HFFc6 (cell line): ENCODE results near the gene SCN4A. TPM values are rescaled to one million over a fixed set of nuclear protein-coding genes. Genes with fewer than 3 reads are reported as not detected.

Experiments used
- DNase-seq: peaks from one replicate; pipeline ENCODE4 v3.0.0-alpha.2; 2018
- H3K27ac Mint-ChIP-seq: 2 replicates; pipeline ENCODE4 v1.8.0; 2020; ENCODE audit warnings: mild to moderate bottlenecking, mixed read lengths
- H3K27me3 Mint-ChIP-seq: 2 replicates; pipeline ENCODE4 v1.8.0; 2021; ENCODE audit warnings: mild to moderate bottlenecking, moderate library complexity, mixed read lengths; ENCODE audit not compliant: insufficient read depth
- H3K36me3 Mint-ChIP-seq: 2 replicates; pipeline ENCODE4 v1.8.0; 2021; ENCODE audit warnings: low read depth, mixed read lengths
- H3K4me1 Mint-ChIP-seq: 2 replicates; pipeline ENCODE4 v1.8.0; 2020; ENCODE audit warnings: low read depth, mixed read lengths
- H3K4me3 Mint-ChIP-seq: 2 replicates; pipeline ENCODE4 v1.8.0; 2020; ENCODE audit warnings: mild to moderate bottlenecking, moderate library complexity, mixed read lengths
- H3K9me3 Mint-ChIP-seq: 2 replicates; pipeline ENCODE4 v1.8.0; 2020; ENCODE audit warnings: mild to moderate bottlenecking, mixed read lengths
- CTCF ChIP-seq: fragments of 200-600 bp; sonication (generic); IDR thresholded peaks from 2 replicates; pipeline ENCODE4 v1.5.0; 2021; ENCODE audit warnings: antibody characterized with exemption, mild to moderate bottlenecking
- total RNA-seq, 6 experiments: library from RNA; stranded (reverse); fragmentation: NEBNext Ultra II Directional; extraction: Animal tissue kit (Norgen Biotek cat#: 25700); gene quantifications; 2 replicates in 1 of 6; 3 replicates in 5 of 6; pipeline ENCODE4 v1.2.3, GENCODE V29; 2021

SCN4A gene
- total RNA-seq, 6 experiments from 2014 or later, result not detected

- Mint-ChIP-seq H3K4me1 (peaks cover 17% of the 10 kb centered on the region), H3K4me3 (no peak overlapping the region), H3K27me3 (peaks cover 3% of the 10 kb centered on the region), H3K27ac (no peak overlapping the region), H3K9me3 (no peaks in the 10 kb centered on the region), H3K36me3 (no peaks in the 10 kb centered on the region)
- no peak for TF ChIP-seq CTCF
- DNase-seq, result no peak
These were observed 12.7 kb downstream of the SCN4A start for GRCh38 chr17:63960006-63960405.

GRCh38 chr17:63956296-63956920 is 16.3 kb downstream of the SCN4A start:
- no peak for TF ChIP-seq CTCF
- Mint-ChIP-seq H3K4me3 (no peak overlapping the region), H3K27me3 (peaks cover 12% of the 10 kb centered on the region), H3K36me3 (no peaks in the 10 kb centered on the region), H3K9me3 (no peaks in the 10 kb centered on the region), H3K27ac (no peak overlapping the region; the same call in 1 of the 2 replicates), H3K4me1 (peaks cover 17% of the 10 kb centered on the region)
- DNase-seq, result peak; percentile 59

GRCh38 chr17:63955791-63956190 is 16.9 kb downstream of the SCN4A start:
- Mint-ChIP-seq H3K36me3 (no peaks in the 10 kb centered on the region), H3K4me3 (no peak overlapping the region), H3K27ac (no peak overlapping the region), H3K9me3 (no peaks in the 10 kb centered on the region), H3K4me1 (peaks cover 17% of the 10 kb centered on the region), H3K27me3 (peaks cover 12% of the 10 kb centered on the region)
- TF ChIP-seq CTCF, result no peak
- no peak for DNase-seq

- no peak for TF ChIP-seq CTCF
- H3K36me3 Mint-ChIP-seq, result no peaks in the 10 kb centered on the region
These were observed 17.5 kb downstream of the SCN4A start for GRCh38 chr17:63955232-63955631.

GRCh38 chr17:63954402-63955063 is 18.2 kb downstream of the SCN4A start:
- peaks cover 12% of the 10 kb centered on the region for H3K27me3 Mint-ChIP-seq
- H3K4me1 Mint-ChIP-seq, result peaks cover 17% of the 10 kb centered on the region

More at GRCh38 chr17:63955232-63955631, 17.5 kb downstream of the SCN4A start:
- H3K9me3 Mint-ChIP-seq, result no peaks in the 10 kb centered on the region
- no peak overlapping the region for H3K4me3 Mint-ChIP-seq
- H3K27me3 Mint-ChIP-seq, result peaks cover 12% of the 10 kb centered on the region
- peaks cover 17% of the 10 kb centered on the region for H3K4me1 Mint-ChIP-seq
- H3K27ac Mint-ChIP-seq, result no peak overlapping the region
- no peak for DNase-seq

More at GRCh38 chr17:63954402-63955063, 18.2 kb downstream of the SCN4A start:
- DNase-seq, result no peak
- TF ChIP-seq CTCF, result no peak
- H3K4me3 Mint-ChIP-seq, result no peak overlapping the region
- no peaks in the 10 kb centered on the region for H3K36me3 Mint-ChIP-seq
- no peaks in the 10 kb centered on the region for H3K9me3 Mint-ChIP-seq
- no peak overlapping the region for H3K27ac Mint-ChIP-seq
